ENCODE data around the gene FGD3.
"Not testable (repeated sequence)": the region's sequence is repeated elsewhere in the genome, so short reads cannot be mapped to it uniquely, and the experiment has no call there.

The FGD3 gene

DNA sequence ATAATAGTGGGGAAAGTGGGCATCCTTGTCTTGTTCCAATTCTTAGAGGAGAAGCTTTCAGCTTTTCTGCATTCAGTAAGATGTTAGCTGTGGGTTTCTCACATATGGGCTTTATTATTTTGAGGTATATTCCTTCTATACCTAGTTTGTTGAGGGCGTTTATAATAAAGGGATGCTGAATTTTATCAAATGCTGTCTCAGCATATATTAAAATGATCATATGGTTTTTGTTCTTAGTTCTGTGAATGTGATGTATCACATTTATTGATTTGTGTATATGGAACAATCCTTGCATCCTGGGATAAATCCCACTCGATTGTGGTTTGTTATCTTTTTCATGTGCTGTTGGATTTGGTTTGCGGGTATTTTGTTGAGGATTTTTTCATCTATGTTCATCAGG is 43.1 kb downstream of the FGD3 start:
- CTCF ChIA-PET = interaction anchor here (0.6 to 1.3 kb wide), 2 partner anchors 13 to 71 kb away, joined by 3 to 6 read pairs; no protein-coding TSS in a partner anchor
- POLR2A ChIA-PET (ENCODE audit: low non-redundant PET) = no interaction called here
- no peak for DNase-seq (ENCODE audit: low spot score)
- TF ChIP-seq, protein P1, sequence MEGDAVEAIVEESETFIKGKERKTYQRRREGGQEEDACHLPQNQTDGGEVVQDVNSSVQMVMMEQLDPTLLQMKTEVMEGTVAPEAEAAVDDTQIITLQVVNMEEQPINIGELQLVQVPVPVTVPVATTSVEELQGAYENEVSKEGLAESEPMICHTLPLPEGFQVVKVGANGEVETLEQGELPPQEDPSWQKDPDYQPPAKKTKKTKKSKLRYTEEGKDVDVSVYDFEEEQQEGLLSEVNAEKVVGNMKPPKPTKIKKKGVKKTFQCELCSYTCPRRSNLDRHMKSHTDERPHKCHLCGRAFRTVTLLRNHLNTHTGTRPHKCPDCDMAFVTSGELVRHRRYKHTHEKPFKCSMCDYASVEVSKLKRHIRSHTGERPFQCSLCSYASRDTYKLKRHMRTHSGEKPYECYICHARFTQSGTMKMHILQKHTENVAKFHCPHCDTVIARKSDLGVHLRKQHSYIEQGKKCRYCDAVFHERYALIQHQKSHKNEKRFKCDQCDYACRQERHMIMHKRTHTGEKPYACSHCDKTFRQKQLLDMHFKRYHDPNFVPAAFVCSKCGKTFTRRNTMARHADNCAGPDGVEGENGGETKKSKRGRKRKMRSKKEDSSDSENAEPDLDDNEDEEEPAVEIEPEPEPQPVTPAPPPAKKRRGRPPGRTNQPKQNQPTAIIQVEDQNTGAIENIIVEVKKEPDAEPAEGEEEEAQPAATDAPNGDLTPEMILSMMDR (conservative IDR thresholded peaks at IDR 0.05; ENCODE audit: low read depth) = no peak
- H3K27ac ChIP-seq = no peak overlapping the region

DNA sequence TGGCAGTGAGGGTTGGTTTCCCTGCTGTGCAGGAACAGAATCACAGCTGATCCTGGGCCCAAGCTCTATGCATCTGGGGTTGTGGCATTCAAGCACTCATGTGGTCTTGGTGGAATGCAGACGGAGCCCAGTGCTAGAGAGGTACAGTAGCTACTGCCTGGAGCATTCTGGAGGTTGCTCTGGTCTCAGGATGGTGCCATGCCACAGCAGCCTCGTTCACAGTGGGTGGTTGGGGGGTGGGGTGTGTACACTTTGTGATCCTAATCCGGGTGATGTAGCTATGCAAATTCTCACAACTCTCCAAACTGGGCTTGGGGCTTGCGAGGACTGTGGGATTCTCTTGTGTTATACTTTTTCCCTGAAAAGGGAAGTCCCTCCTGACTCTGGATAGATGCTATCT is 45.2 kb downstream of the FGD3 start:
- DNase-seq (ENCODE audit: low spot score) = no peak
- no peak overlapping the region for H3K27ac ChIP-seq
- TF ChIP-seq, protein P1 (conservative IDR thresholded peaks at IDR 0.05; ENCODE audit: low read depth) = no peak
- POLR2A ChIA-PET (ENCODE audit: low non-redundant PET) = interaction anchor here (0.6 kb wide), 1 partner anchor 24 kb away, joined by 3 read pairs; no protein-coding TSS in a partner anchor
- CTCF ChIA-PET = interaction anchor here (0.7 to 1.3 kb wide), 3 partner anchors 11 to 1832 kb away, joined by 4 to 6 read pairs (median 4); no protein-coding TSS in a partner anchor

DNA sequence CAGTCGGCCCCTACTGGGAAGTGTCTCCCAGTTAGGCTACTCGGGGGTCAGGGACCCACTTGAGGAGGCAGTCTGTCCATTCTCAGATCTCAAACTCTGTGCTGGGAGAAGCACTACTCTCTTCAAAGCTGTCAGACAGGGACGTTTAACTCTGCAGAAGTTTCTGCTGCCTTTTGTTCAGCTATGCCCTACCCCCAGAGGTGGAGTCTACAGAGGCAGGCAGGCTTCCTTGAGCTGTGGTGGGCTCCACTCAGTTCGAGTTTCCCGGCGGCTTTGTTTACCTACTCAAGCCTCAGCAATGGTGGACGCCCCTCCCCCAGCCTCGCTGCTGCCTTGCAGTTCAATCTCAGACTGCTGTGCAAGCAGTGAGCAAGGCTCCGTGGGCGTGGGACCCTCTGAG is 51.5 kb downstream of the FGD3 start:
- POLR2A ChIA-PET (ENCODE audit: low non-redundant PET) = interaction anchor here (0.6 kb wide), 2 partner anchors 44 to 135 kb away, joined by 5 to 6 read pairs; partner anchors contain the start of gene NINJ1

DNA sequence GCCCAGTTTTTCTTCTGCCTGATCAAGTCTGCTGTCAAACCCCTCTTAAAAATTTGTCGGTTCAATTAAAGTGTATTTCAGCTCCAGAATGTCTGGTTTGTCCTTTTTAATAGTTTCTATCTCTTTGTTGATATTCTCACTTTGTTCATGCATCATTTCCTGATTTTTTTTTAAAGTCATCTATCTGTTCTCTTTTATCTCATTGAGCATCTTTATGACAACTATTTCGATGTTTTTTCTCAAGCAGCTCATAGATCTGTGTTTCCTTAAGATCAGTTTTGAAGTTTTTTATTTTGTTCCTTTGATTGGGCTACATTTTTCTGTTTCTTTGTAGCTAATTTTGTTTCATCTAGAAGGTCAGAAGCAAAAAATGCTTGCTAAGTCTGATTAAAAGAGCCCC is 53.7 kb downstream of the FGD3 start:
- H3K27ac ChIP-seq = no peak overlapping the region
- DNase-seq (ENCODE audit: low spot score) = no peak
- ChIA-PET POLR2A (ENCODE audit: low non-redundant PET) (no interaction called here), CTCF (no interaction called here)
- TF ChIP-seq, protein P1 (conservative IDR thresholded peaks at IDR 0.05; ENCODE audit: low read depth) = no peak

More for the DNA sequence above, 51.5 kb downstream of the FGD3 start:
- H3K27ac ChIP-seq; DNase-seq (ENCODE audit: low spot score); CTCF ChIA-PET: not testable (repeated sequence)

DNA sequence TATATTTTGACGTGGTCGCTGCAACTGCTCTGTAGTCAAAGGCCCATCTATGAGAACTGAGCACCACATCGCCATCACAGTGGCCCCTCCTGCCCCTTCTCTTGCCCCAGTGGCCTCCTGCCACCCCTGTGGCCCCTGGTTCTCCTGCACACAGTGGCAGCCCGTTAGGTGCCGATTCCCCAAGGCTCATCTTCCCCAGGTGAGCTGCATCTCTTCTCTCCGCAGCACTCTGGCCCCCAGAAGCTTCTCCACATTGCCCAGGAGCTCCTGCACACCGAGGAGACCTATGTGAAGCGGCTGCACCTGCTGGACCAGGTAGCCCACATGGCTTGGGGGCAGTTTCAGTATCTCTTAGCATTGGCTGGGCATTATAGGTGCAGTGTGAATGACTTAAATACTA is 55.4 kb downstream of the FGD3 start:
- POLR2A ChIA-PET (ENCODE audit: low non-redundant PET) = interaction anchor here (0.5 kb wide), 1 partner anchor 1858 kb away, joined by 3 read pairs; no protein-coding TSS in a partner anchor
- no peak overlapping the region for H3K27ac ChIP-seq
- CTCF ChIA-PET = interaction anchor here (0.6 to 2.0 kb wide), 13 partner anchors 12 to 564 kb away, joined by 3 to 8 read pairs (median 4); no protein-coding TSS in a partner anchor
- TF ChIP-seq, protein P1 (conservative IDR thresholded peaks at IDR 0.05; ENCODE audit: low read depth) = no peak
- DNase-seq (ENCODE audit: low spot score) = no peak

DNA sequence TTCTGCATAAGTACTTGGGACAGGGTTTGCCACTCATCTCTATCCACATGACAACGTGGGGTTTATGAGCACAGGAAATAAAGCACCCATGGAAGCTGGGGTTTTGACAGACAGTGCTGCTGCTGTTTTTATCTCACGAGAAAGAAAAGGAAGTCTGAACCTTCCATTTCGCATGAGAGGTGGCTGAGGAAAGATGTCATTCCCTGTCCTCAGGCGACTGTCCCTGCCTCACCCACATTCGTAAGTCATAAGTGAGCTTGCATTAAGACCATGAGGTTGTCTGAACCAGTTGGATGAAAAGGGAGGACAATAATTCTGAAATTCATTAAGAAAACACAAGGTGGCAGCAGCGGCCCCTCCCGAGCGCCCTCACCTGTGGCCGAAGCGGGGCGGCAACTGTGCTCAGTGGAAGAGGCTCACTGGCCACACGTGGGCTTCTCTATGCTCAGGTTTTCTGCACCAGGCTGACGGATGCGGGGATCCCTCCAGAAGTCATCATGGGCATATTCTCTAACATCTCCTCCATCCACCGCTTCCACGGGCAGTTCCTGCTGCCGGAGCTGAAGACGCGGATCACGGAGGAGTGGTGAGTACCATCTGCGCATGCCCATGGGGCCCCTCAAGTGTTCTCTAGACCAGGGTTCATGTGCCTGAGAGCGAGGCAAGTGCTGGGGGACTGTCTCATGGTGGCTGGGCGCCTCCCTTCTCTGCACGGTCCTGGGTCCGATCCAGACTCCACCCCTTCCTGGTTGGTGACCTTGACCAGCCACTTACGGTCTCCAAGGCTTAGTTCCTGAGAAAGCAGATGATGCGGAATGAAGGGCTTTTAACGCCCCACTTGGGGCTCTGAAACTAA is 56.5 kb downstream of the FGD3 start:
- H3K27ac ChIP-seq = no peak overlapping the region
- peak; percentile 83 for DNase-seq (ENCODE audit: low spot score)
- ChIA-PET CTCF (interaction anchor here (0.5 to 2.0 kb wide), 35 partner anchors 9 to 562 kb away, joined by 3 to 8 read pairs (median 4); no protein-coding TSS in a partner anchor), POLR2A (ENCODE audit: low non-redundant PET) (no interaction called here)
- TF ChIP-seq, protein P1 (conservative IDR thresholded peaks at IDR 0.05; ENCODE audit: low read depth) = peak; percentile 93

DNA sequence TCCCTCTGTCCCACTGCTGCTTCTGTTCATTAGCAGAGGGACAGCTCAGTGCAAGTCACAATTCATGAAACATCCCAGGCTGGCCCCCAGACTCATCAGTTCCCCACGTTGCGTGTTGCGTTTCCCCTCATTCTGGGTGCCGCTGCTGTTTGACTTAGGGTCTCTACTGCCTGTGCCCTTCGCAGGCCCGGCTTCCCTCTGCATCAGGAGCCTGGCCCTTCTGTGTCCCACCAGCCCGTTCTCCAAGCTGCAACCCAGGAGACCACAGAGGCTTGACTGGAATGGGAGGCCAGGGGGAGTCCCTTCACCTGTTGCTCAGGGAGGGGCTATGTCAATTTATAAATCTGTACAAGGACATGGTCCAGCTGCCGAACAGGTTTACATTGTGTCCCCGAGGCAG is 57.2 kb downstream of the FGD3 start:
- ChIA-PET CTCF (interaction anchor here (0.6 to 2.0 kb wide), 11 partner anchors 9 to 417 kb away, joined by 3 to 7 read pairs (median 5); no protein-coding TSS in a partner anchor), POLR2A (ENCODE audit: low non-redundant PET) (no interaction called here)
- H3K27ac ChIP-seq = no peak overlapping the region
- TF ChIP-seq, protein P1 (conservative IDR thresholded peaks at IDR 0.05; ENCODE audit: low read depth) = no peak
- DNase-seq (ENCODE audit: low spot score) = no peak
